NCI-H2196 (cell line): Measurements from ENCODE around the gene RPL11.
"Not testable (repeated sequence)": the region's sequence is repeated elsewhere in the genome, so short reads cannot be mapped to it uniquely, and the experiment has no call there.

ENCODE experiments used
- DNase-seq: peaks from one replicate; lab custom pipeline; 2025; ENCODE audit not compliant: unreplicated experiment; lab: John Stamatoyannopoulos, UW

Gene RPL11

GRCh38 chr1:23691499-23692307, at the start of gene RPL11:
TSS of gene RPL11 (plus strand) at chr1:23691806. CDS start at chr1:23691824, 18 bp downstream.
- peak; percentile 96 for DNase-seq

DNA sequence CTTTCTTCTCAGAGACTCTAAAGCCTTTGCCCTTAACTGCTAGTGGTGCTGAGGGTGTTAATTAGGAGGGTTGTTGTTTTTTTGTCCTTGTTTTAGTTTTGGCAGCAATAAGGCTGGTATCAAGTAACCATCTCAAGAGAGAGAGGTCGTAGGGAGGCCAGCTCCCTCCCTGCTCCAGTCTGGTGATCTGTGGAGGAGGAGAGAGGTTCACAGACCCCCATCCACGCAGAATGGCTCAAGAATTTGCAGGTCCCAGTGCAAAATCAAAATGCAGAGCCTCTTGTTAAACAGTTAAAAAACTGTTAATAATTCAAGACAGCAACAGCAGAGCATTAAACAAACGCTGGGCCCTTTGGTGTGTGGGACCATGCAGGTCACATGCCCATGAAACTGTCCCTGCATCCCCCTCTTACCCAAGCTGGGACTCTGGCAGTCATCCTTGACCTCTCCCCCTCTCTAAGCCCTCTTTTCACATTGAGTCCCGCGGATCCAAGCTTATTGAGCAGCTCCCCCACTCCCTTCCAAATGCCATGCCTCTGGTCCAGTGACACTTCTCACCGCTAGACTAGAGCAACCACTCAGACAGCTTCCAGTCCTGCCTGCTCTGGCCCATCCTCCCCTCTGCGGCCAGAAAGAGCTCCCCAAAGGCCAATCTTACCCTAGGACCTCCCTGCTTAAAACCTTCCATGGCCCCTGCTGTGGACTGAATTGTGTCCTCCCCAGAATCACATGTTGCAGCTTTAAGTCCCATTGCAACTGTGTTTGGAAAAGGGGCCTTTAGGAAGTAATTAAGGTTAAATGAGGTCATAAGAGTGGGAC, 47.7 kb upstream of the RPL11 start:
- DNase-seq = peak; percentile 52

GRCh38 chr1:23644555-23644866, 47.1 kb upstream of the RPL11 start:
- DNase-seq = no peak

GRCh38 chr1:23645338-23645737, 46.3 kb upstream of the RPL11 start:
- DNase-seq = no peak

DNA sequence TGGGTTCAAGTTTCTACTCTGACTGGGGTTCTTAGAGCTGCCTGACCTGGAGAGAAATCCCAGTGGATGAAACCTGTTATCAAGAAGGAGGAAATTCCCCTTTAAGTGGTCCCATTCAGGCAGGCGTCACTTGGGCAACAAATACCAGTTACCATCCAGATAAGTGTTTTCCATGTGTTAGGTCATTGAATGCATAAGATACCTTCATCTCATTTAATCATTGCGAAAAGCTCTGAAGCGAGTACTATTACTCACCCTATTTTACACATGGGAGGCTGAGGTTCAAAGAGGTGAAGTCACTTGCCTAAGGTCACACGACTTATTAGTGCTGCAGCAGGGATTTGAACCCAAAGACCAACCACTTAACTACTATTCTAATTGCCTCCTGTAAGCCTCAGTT, 45.5 kb upstream of the RPL11 start:
- DNase-seq = no peak

DNA sequence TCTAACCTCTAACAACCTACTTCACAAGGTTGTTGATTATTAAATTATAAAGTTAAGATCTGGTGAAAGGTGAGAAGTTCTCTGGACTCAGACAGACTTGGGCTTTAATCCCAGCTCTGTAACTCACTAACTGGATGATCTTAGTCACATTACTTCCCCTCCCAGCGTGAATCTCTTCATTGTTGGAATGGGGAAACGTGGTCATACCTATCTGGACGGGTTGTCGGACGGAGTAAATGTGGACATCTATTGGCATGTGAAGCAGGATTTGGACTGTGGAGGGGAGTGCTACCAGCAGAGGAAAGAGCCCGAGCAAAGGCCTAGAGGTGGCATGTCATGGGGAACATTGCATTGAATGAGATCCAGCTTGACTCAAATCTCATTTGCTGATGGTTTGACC, 45.1 kb upstream of the RPL11 start:
- DNase-seq = no peak

GRCh38 chr1:23648576-23648975, 43.0 kb upstream of the RPL11 start:
- DNase-seq = no peak

- DNase-seq = not testable (repeated sequence)
These were observed 42.4 kb upstream of the RPL11 start for GRCh38 chr1:23649157-23649556.

DNA sequence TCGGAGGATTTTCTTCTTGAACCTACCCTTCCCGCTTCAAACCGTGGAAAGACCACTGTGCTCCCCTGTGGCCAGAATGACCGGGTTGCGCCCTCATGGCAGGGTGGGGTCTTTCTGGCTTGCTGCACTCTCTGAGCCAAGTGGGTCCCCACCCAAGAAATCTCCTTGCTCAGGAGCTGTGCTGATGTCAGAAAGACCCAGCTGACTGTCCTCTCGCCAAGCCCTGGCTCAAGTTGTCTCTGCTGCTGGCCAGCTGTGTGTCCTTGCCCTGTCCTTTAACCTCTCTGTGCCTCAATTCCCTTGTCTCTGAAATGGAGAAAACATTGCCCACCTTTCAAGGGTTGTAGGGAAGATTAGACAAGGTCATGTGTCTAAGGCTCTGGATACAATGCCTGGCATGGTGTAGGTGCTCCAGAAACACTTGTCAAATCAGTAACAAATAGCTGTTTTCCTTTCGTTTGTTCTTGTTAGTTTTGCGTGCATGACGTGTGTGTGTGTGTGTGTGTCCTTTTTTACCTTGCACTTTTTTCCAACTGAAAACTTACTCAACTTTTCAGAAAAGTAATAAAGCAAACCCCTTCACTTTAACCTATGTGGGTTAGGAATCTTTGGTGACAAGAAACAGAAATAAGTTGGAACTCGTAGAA, 41.1 kb upstream of the RPL11 start:
- DNase-seq = no peak

DNA sequence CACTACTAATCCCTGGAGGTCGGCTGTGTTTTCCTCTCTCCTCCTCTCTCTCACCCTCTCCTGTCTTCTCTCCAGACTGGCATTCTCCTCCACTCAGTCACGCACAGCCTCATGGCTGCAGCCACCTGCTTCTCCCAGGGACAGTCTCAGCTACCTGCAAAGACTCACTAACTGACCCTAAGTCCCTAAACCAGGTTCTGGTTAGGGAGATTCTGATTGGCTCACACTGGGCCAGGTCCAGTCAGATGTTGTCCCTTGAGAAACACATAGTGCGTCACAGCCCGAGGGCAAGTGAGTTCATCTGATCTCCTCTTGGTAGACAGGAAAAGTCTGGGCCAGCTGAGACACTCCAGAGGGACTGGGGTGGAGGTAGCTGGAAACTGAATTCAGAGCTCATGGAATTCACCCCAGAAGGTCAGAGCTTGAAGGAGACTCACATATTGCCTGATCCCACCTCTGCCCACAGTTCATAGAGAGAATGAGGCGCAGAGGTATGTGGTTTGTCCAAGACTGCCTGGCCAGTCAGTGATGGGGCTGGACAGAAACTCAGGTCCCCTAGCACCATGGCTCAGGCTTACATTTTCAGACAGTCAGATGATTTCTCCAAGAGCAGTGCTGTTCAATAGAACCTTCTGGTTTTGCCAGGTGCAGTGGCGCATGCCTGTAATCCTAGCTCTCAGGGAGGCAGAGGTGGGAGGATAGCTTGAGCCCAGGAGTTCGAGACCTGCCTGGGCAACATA, 40.4 kb upstream of the RPL11 start:
- DNase-seq = peak; percentile 82

DNA sequence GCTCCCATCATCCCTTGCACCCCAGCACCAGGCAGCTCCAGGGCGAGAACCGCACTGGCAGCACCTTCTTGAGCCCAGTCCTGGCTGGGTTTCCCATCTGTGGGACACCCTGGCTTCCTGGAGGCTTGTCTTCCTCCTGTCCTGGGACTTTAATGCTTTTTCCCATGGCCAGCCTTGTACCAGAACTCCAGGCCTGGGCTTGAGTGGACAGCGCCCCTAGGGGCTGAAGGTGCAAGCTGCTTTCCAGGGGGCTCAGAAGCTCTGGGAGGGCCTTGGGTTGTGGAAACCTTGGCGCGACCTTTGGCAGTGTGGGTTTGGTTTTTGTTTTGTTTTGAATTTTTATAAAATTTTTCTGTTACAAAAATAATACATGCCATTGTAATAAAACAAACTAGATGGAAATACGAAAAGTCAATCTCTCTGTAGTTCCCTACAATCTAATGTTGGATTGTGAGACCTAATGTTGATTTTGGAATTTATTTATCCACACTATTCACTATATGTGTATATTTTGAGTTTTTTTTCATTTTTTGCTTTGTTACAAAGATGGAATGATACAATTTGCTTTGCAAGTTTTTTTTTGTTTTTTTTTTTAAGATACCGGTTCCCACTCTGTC, 33.8 kb upstream of the RPL11 start:
- peak; percentile 17 for DNase-seq

GRCh38 chr1:23660671-23661070, 30.9 kb upstream of the RPL11 start:
- no peak for DNase-seq

GRCh38 chr1:23661887-23662286, 29.7 kb upstream of the RPL11 start:
- DNase-seq = no peak

GRCh38 chr1:23664837-23665795, 26.5 kb upstream of the RPL11 start:
- peak; percentile 34 for DNase-seq

DNA sequence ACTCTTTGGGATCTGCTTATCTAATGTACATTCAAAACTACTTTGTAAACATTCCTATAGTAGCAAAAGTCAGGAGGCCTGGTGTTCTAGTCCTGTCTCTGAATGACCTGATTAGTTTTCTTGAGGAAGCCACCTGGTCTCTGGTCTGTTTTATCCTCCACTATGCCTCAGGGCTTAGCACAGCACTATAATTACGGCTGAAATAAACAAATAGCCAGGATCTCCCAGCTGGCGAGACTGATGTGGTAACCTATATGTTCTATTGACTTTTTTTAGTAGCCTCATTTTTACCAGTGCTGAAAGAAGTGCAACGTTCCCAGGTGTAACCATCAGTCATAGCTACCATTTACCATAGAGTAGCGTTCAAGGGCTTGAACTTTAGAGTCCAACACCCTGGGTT, 24.2 kb upstream of the RPL11 start:
- DNase-seq = no peak

GRCh38 chr1:23670709-23671108, 20.9 kb upstream of the RPL11 start:
- DNase-seq = no peak

- DNase-seq = peak; percentile 56
These were observed 18.4 kb upstream of the RPL11 start for GRCh38 chr1:23673086-23673813.

DNA sequence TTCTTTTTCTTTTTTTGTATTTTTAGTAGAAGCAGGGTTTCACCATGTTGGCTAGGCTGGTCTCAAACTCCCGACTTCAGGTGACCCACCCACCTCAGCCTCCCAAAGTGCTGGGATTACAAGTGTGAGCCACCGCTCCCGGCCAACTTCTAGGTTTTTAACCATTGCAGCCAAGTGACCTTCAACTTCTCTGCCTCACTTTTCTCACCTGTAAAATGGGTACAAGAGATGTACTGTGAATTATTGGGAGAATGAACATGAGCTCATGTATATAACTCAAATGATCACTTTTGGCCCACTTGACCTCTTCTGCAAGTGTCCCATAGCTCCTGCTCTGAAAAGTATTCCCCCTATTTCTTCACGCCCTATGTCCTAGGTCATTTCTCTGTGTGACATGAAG, 11.8 kb upstream of the RPL11 start:
- DNase-seq = no peak

DNA sequence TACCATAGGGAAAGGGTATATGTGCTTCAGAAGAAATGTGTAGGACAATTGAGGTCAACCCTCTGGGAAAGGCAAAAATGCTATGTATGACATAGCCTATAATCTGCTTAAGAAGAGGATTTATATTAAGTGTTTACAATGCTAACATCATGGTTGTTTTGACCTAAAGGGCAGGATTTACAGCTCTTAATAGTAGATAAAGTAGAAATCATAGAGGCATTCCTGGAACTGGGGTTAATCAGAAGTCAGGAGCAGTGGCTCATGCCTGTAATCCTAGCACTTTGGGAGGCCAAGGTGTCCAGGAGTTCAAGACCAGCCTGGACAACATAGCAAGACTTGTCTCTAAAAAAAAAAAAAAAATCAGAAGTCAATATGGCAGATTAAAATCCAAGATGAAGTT, 8.7 kb upstream of the RPL11 start:
- DNase-seq = no peak
